ENCODE results near the gene TYRO3. TPM values are rescaled to one million over a fixed set of nuclear protein-coding genes. Genes with fewer than 3 reads are reported as not detected.

TYRO3 gene
- total and polyA plus RNA-seq, 11 donors, result 2.5 to 15.4 (median 3.7) TPM

- DNase-seq (no peak), ATAC-seq (no peak)
- intact Hi-C loops (cut with DNase I), result loop anchor here in 3 of 10 donors (10.0 kb wide), 1 partner anchor 261 kb away; no protein-coding TSS in a partner anchor
- TF ChIP-seq CTCF (IDR thresholded peaks at IDR 0.05), result no peak
- Histone ChIP-seq H3K27me3 (no peaks in the 10 kb centered on the region), H3K36me3 (no peaks in the 10 kb centered on the region), H3K4me3 (no peak overlapping the region), H3K9me3 (no peaks in the 10 kb centered on the region), H3K27ac (peak overlapping the region in 1 of 12 donors; percentile 58), H3K4me1 (peaks cover 0 to 22% (median 14%) of the 10 kb centered on the region in 12 donors)
- 74 to 98% (median 92%) methylated on average over 1 of the region's 1 CpG for WGBS, 4 donors
These were observed 5.3 kb upstream of the TYRO3 start for GRCh38 chr15:41553731-41554130.

- ATAC-seq, result no peak
- Histone ChIP-seq H3K4me3 (no peak overlapping the region), H3K9me3 (no peaks in the 10 kb centered on the region), H3K4me1 (peaks cover 0 to 22% (median 14%) of the 10 kb centered on the region in 12 donors), H3K27ac (peak overlapping the region in 7 of 12 donors; percentile 23 to 58 (median 37)), H3K27me3 (no peaks in the 10 kb centered on the region), H3K36me3 (no peaks in the 10 kb centered on the region)
- WGBS, 4 donors, result 84 to 89% (median 85%) methylated on average over 5 of the region's 5 CpGs
- intact Hi-C loops (cut with DNase I), result loop anchor here in 3 of 10 donors (10.0 kb wide), 1 partner anchor 260 kb away; no protein-coding TSS in a partner anchor
- no peak for DNase-seq
- no peak for TF ChIP-seq POLR2A (IDR thresholded peaks at IDR 0.05)
- TF ChIP-seq CTCF (IDR thresholded peaks at IDR 0.05), result no peak
These were observed 4.7 kb upstream of the TYRO3 start for GRCh38 chr15:41554343-41554742.

GRCh38 chr15:41554915-41555314, 4.1 kb upstream of the TYRO3 start:
- intact Hi-C loops (cut with DNase I), result loop anchor here in 8 of 10 donors (5.0 to 10.0 kb wide), 3 partner anchors 47 to 260 kb away; no protein-coding TSS in a partner anchor
- DNase-seq (no peak), ATAC-seq (peak in 1 of 4 donors; percentile 28)
- Histone ChIP-seq H3K9me3 (no peaks in the 10 kb centered on the region), H3K4me3 (no peak overlapping the region), H3K36me3 (no peaks in the 10 kb centered on the region), H3K27me3 (peaks cover 0 to 5% (median 0%) of the 10 kb centered on the region in 9 donors), H3K27ac (peak overlapping the region in 4 of 12 donors; percentile 33 to 58 (median 38)), H3K4me1 (peaks cover 0 to 27% (median 17%) of the 10 kb centered on the region in 12 donors)
- WGBS, 4 donors, result 62 to 76% (median 69%) methylated on average over 3 of the region's 3 CpGs
- TF ChIP-seq CTCF (IDR thresholded peaks at IDR 0.05) (no peak), POLR2A (IDR thresholded peaks at IDR 0.05) (no peak)

GRCh38 chr15:41556677-41557076, 2.3 kb upstream of the TYRO3 start:
- Histone ChIP-seq H3K4me3 (no peak overlapping the region), H3K4me1 (peaks cover 0 to 34% (median 18%) of the 10 kb centered on the region in 12 donors), H3K36me3 (no peaks in the 10 kb centered on the region), H3K27ac (no peak overlapping the region), H3K9me3 (no peaks in the 10 kb centered on the region), H3K27me3 (peaks cover 0 to 6% (median 0%) of the 10 kb centered on the region in 9 donors)
- intact Hi-C loops (cut with DNase I), result loop anchor here in 8 of 10 donors (5.0 to 10.0 kb wide), 3 partner anchors 46 to 258 kb away; no protein-coding TSS in a partner anchor
- 75 to 81% (median 78%) methylated on average over 5 of the region's 5 CpGs for WGBS, 4 donors
- ATAC-seq (no peak), DNase-seq (no peak)
- no peak for TF ChIP-seq CTCF (IDR thresholded peaks at IDR 0.05)
- no peak for TF ChIP-seq POLR2A (IDR thresholded peaks at IDR 0.05)

Measured in heart left ventricle (tissue), 16 donors.